GM18517 (cell line): ENCODE data around the gene TMEM191B.
"Not testable (repeated sequence)": the region's sequence is repeated elsewhere in the genome, so short reads cannot be mapped to it uniquely, and the experiment has no call there.

ENCODE experiments used
- ATAC-seq: cut with Tn5 transposase; IDR thresholded peaks from one replicate; pipeline ENCODE4 v1.9.1; 2021; ENCODE audit warnings: mild to moderate bottlenecking, moderate library complexity; ENCODE audit not compliant: unreplicated experiment

The TMEM191B gene

GRCh38 chr22:18554280-18555256 is 27.0 kb downstream of the TMEM191B start:
- ATAC-seq, result not testable (repeated sequence)

- ATAC-seq, result not testable (repeated sequence)
These were observed 30.9 kb downstream of the TMEM191B start for GRCh38 chr22:18558516-18558915.

GRCh38 chr22:18558939-18559338 is 31.3 kb downstream of the TMEM191B start:
- not testable (repeated sequence) for ATAC-seq

GRCh38 chr22:18560099-18560974 is 32.7 kb downstream of the TMEM191B start:
- ATAC-seq, result not testable (repeated sequence)

GRCh38 chr22:18570509-18571246 is 43.1 kb downstream of the TMEM191B start:
- ATAC-seq, result not testable (repeated sequence)

GRCh38 chr22:18573483-18574164 is 46.0 kb downstream of the TMEM191B start:
- ATAC-seq, result not testable (repeated sequence)

- not testable (repeated sequence) for ATAC-seq
These were observed 47.0 kb downstream of the TMEM191B start for GRCh38 chr22:18574555-18574954.

- ATAC-seq, result not testable (repeated sequence)
These were observed 48.1 kb downstream of the TMEM191B start for GRCh38 chr22:18575686-18576085.

GRCh38 chr22:18577090-18577818 is 49.7 kb downstream of the TMEM191B start:
- ATAC-seq, result not testable (repeated sequence)

GRCh38 chr22:18577847-18578246 is 50.2 kb downstream of the TMEM191B start:
- not testable (repeated sequence) for ATAC-seq
